Chondrocyte (in vitro differentiated cells): ENCODE measurements around the gene COL8A1. TPM values are rescaled to one million over a fixed set of nuclear protein-coding genes. Genes with fewer than 3 reads are reported as not detected.

Source experiments
- DNase-seq: peaks from one replicate; pipeline ENCODE4 v3.0.0; 2021; ENCODE audit warnings: mixed read lengths, low spot score
- H3K27ac Mint-ChIP-seq: one replicate; pipeline ENCODE4 v1.8.0; 2021; ENCODE audit warnings: mild to moderate bottlenecking, moderate library complexity, mixed read lengths; ENCODE audit not compliant: unreplicated experiment
- H3K27me3 Mint-ChIP-seq: 2 replicates; pipeline ENCODE4 v1.8.0; 2021; ENCODE audit warnings: low read depth, mixed read lengths
- H3K36me3 Mint-ChIP-seq: 2 replicates; pipeline ENCODE4 v1.8.0; 2021; ENCODE audit warnings: low read depth, mixed read lengths
- H3K4me1 Mint-ChIP-seq: 2 replicates; pipeline ENCODE4 v1.8.0; 2021; ENCODE audit warnings: low read depth, mild to moderate bottlenecking, mixed read lengths
- H3K4me3 Mint-ChIP-seq: one replicate; pipeline ENCODE4 v1.8.0; 2021; ENCODE audit warnings: mild to moderate bottlenecking, moderate library complexity, mixed read lengths; ENCODE audit not compliant: unreplicated experiment
- H3K9me3 Mint-ChIP-seq: 2 replicates; pipeline ENCODE4 v1.8.0; 2021; ENCODE audit warnings: low read depth, mixed read lengths
- CTCF ChIP-seq: fragments of 200-600 bp; sonication (generic); IDR thresholded peaks from 2 replicates; pipeline ENCODE4 v1.5.0; 2021; ENCODE audit warnings: antibody characterized with exemption, mild to moderate bottlenecking, moderate library complexity
- total RNA-seq: library from RNA; stranded (reverse); gene quantifications from 3 replicates; pipeline ENCODE4 v1.2.1, GENCODE V29; 2021

COL8A1 gene
- total RNA-seq, 1 donor from 2014 or later, result 2,343 TPM

GRCh38 chr3:99842826-99843589, 204.6 kb downstream of the COL8A1 start:
- DNase-seq, result no peak
- H3K4me1 Mint-ChIP-seq, result peaks cover 35% of the 10 kb centered on the region
- peaks cover 5% of the 10 kb centered on the region for H3K36me3 Mint-ChIP-seq
- peak; percentile 93 for TF ChIP-seq CTCF
- H3K4me3 Mint-ChIP-seq, result no peak overlapping the region
- no peaks in the 10 kb centered on the region for H3K27me3 Mint-ChIP-seq
- peak overlapping the region; percentile 86 for H3K27ac Mint-ChIP-seq
- H3K9me3 Mint-ChIP-seq, result no peaks in the 10 kb centered on the region

- Mint-ChIP-seq H3K27me3 (no peaks in the 10 kb centered on the region), H3K9me3 (no peaks in the 10 kb centered on the region), H3K4me1 (peaks cover 35% of the 10 kb centered on the region), H3K27ac (peak overlapping the region; percentile 86), H3K4me3 (no peak overlapping the region), H3K36me3 (peaks cover 5% of the 10 kb centered on the region)
- TF ChIP-seq CTCF, result peak; percentile 57
- no peak for DNase-seq
Observed at GRCh38 chr3:99843590-99844258, 205.3 kb downstream of the COL8A1 start.

- Mint-ChIP-seq H3K4me1 (peaks cover 31% of the 10 kb centered on the region), H3K9me3 (no peaks in the 10 kb centered on the region), H3K27ac (peak overlapping the region; percentile 86), H3K36me3 (peaks cover 5% of the 10 kb centered on the region), H3K27me3 (no peaks in the 10 kb centered on the region), H3K4me3 (no peak overlapping the region)
- no peak for TF ChIP-seq CTCF
- DNase-seq, result no peak
Observed at GRCh38 chr3:99845331-99845730, 206.9 kb downstream of the COL8A1 start.

- Mint-ChIP-seq H3K4me1 (peaks cover 31% of the 10 kb centered on the region), H3K36me3 (peaks cover 5% of the 10 kb centered on the region), H3K9me3 (no peaks in the 10 kb centered on the region), H3K27ac (peak overlapping the region; percentile 82), H3K27me3 (no peaks in the 10 kb centered on the region), H3K4me3 (no peak overlapping the region)
- no peak for DNase-seq
- no peak for TF ChIP-seq CTCF
Observed at GRCh38 chr3:99845999-99846398, 207.6 kb downstream of the COL8A1 start.

- Mint-ChIP-seq H3K36me3 (peaks cover 7% of the 10 kb centered on the region), H3K4me1 (peaks cover 33% of the 10 kb centered on the region), H3K27ac (peak overlapping the region; percentile 82), H3K4me3 (no peak overlapping the region), H3K9me3 (no peaks in the 10 kb centered on the region), H3K27me3 (no peaks in the 10 kb centered on the region)
- no peak for TF ChIP-seq CTCF
- DNase-seq, result no peak
Observed at GRCh38 chr3:99846477-99847160, 208.2 kb downstream of the COL8A1 start.
